Stomach (tissue), 4 donors: ENCODE data around the gene YPEL1.

Experiments
- POLR2A ChIP-seq, 4 donors: fragments of 450-650 bp; IDR thresholded peaks; one replicate each; pipeline ENCODE4 v1.6.1; 2016; ENCODE audit warnings: antibody characterized with exemption in 4 of 4, control low read depth in 2 of 4, mild to moderate bottlenecking in 1 of 4, moderate library complexity in 1 of 4
- TF ChIP-seq, protein P1 (sequence below), 7 experiments: fragments of 450-650 bp in 4 of 7; fragments of 200-600 bp in 3 of 7; sonication (generic) in 3 of 7; IDR thresholded peaks; one replicate each; pipeline ENCODE4 v1.5.1; 2016 to 2019; ENCODE audit warnings: antibody characterized with exemption in 7 of 7, control low read depth in 2 of 7, mild to moderate bottlenecking in 1 of 7

GRCh38 chr22:21652547-21653545 lies 82.7 kb downstream of the YPEL1 start:
- TF ChIP-seq, protein P1, sequence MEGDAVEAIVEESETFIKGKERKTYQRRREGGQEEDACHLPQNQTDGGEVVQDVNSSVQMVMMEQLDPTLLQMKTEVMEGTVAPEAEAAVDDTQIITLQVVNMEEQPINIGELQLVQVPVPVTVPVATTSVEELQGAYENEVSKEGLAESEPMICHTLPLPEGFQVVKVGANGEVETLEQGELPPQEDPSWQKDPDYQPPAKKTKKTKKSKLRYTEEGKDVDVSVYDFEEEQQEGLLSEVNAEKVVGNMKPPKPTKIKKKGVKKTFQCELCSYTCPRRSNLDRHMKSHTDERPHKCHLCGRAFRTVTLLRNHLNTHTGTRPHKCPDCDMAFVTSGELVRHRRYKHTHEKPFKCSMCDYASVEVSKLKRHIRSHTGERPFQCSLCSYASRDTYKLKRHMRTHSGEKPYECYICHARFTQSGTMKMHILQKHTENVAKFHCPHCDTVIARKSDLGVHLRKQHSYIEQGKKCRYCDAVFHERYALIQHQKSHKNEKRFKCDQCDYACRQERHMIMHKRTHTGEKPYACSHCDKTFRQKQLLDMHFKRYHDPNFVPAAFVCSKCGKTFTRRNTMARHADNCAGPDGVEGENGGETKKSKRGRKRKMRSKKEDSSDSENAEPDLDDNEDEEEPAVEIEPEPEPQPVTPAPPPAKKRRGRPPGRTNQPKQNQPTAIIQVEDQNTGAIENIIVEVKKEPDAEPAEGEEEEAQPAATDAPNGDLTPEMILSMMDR (IDR thresholded peaks at IDR 0.05) = no peak
- TF ChIP-seq POLR2A (IDR thresholded peaks at IDR 0.05) = no peak
